GM12873 (cell line): Measurements from ENCODE around the gene ACTR1A.

Experiments
- CTCF ChIP-seq: IDR thresholded peaks from 2 replicates; pipeline ENCODE4 v1.5.1; 2012; ENCODE audit warnings: low read depth, mild to moderate bottlenecking, moderate library complexity, low read length, control low read depth; ENCODE audit not compliant: insufficient read depth; ENCODE audit errors: missing control alignments

Gene ACTR1A

GRCh38 chr10:102435133-102435497 lies 67.4 kb downstream of the ACTR1A start:
- TF ChIP-seq CTCF = no peak

GRCh38 chr10:102434394-102435132 lies 67.9 kb downstream of the ACTR1A start:
- no peak for TF ChIP-seq CTCF

- no peak for TF ChIP-seq CTCF
These were observed 68.9 kb downstream of the ACTR1A start for GRCh38 chr10:102433619-102434046.

GRCh38 chr10:102432162-102432950 lies 70.2 kb downstream of the ACTR1A start, which contains the start of gene CUEDC2:
CUEDC2 (minus strand) TSS chr10:102432574; CDS start chr10:102425188, 7,386 bp downstream.
- no peak for TF ChIP-seq CTCF

GRCh38 chr10:102431452-102432124 lies 70.9 kb downstream of the ACTR1A start:
- TF ChIP-seq CTCF = no peak

GRCh38 chr10:102429468-102429867 lies 73.0 kb downstream of the ACTR1A start:
- TF ChIP-seq CTCF = no peak
